GM23338 (cell line): ENCODE measurements around the gene SAC3D1. TPM values are rescaled to one million over a fixed set of nuclear protein-coding genes. Genes with fewer than 3 reads are reported as not detected.

Experiments
- ATAC-seq: fragments of 200-7000 bp; cut with Tn5 transposase; 3 replicates; pipeline ENCODE4 v1.9.1; 2020
- DNase-seq: peaks from one replicate; pipeline ENCODE4 v3.0.0-alpha.2; 2015; ENCODE audit warnings: low spot score
- H2AFZ ChIP-seq: fragments of 200-600 bp; sonication (generic); 2 replicates; pipeline ENCODE4 v1.8.0; 2016; ENCODE audit warnings: antibody characterized with exemption, mild to moderate bottlenecking, moderate library complexity
- H3F3A ChIP-seq: fragments of 200-600 bp; sonication (generic); replicated peaks from 2 replicates; pipeline ENCODE4 v1.8.0; 2017; ENCODE audit warnings: antibody characterized with exemption, mixed run types, low read depth
- H3K27ac ChIP-seq: fragments of 200-600 bp; sonication (generic); 2 replicates; pipeline ENCODE4 v1.6.1; 2016; ENCODE audit warnings: low read depth
- H3K27me3 ChIP-seq: fragments of 200-600 bp; sonication (generic); 2 replicates; pipeline ENCODE4 v1.8.0; 2016; ENCODE audit warnings: mild to moderate bottlenecking, mixed run types, moderate library complexity; ENCODE audit not compliant: insufficient read depth
- H3K36me3 ChIP-seq: fragments of 200-600 bp; sonication (generic); 2 replicates; pipeline ENCODE4 v1.8.0; 2016; ENCODE audit warnings: mild to moderate bottlenecking; ENCODE audit not compliant: insufficient read depth
- H3K4me1 ChIP-seq: fragments of 200-600 bp; sonication (generic); 2 replicates; pipeline ENCODE4 v1.8.0; 2016; ENCODE audit warnings: mild to moderate bottlenecking, moderate library complexity; ENCODE audit not compliant: insufficient read depth
- H3K4me2 ChIP-seq: fragments of 200-600 bp; sonication (generic); 2 replicates; pipeline ENCODE4 v1.7.1; 2017; ENCODE audit warnings: mixed run types
- H3K4me3 ChIP-seq: fragments of 200-600 bp; sonication (generic); 2 replicates; pipeline ENCODE4 v1.6.1; 2016; ENCODE audit warnings: mixed run types
- H3K79me2 ChIP-seq: fragments of 200-600 bp; sonication (generic); replicated peaks from 2 replicates; pipeline ENCODE4 v1.8.0; 2017; ENCODE audit warnings: mild to moderate bottlenecking; ENCODE audit not compliant: insufficient read depth
- H3K9me2 ChIP-seq: fragments of 200-600 bp; sonication (generic); 2 replicates; pipeline ENCODE4 v1.8.0; 2017; ENCODE audit not compliant: insufficient read depth
- H4K20me1 ChIP-seq: fragments of 200-600 bp; sonication (generic); replicated peaks from 2 replicates; pipeline ENCODE4 v1.8.0; 2017; ENCODE audit warnings: mild to moderate bottlenecking; ENCODE audit not compliant: insufficient read depth
- H3K27ac Mint-ChIP-seq: 2 replicates; pipeline ENCODE4 v1.8.0; 2020; ENCODE audit warnings: inconsistent platforms, mild to moderate bottlenecking, moderate library complexity, mixed read lengths
- H3K27me3 Mint-ChIP-seq: 3 replicates; pipeline ENCODE4 v1.8.0; 2022; ENCODE audit warnings: low read depth, mild to moderate bottlenecking, moderate library complexity, mixed read lengths, inconsistent platforms; ENCODE audit not compliant: insufficient read depth, poor library complexity
- H3K36me3 Mint-ChIP-seq: 3 replicates; pipeline ENCODE4 v1.8.0; 2021; ENCODE audit warnings: low read depth, mild to moderate bottlenecking, inconsistent platforms, moderate library complexity, mixed read lengths
- H3K4me1 Mint-ChIP-seq: 3 replicates; pipeline ENCODE4 v1.8.0; 2020; ENCODE audit warnings: mild to moderate bottlenecking, inconsistent platforms, mixed read lengths
- H3K4me3 Mint-ChIP-seq: 3 replicates; pipeline ENCODE4 v1.8.0; 2021; ENCODE audit warnings: moderate library complexity, mild to moderate bottlenecking, inconsistent platforms, mixed read lengths
- H3K9me3 Mint-ChIP-seq: 3 replicates; pipeline ENCODE4 v1.8.0; 2020; ENCODE audit warnings: moderate library complexity, mild to moderate bottlenecking, inconsistent platforms, mixed read lengths
- CREB1 ChIP-seq: fragments of 250-450 bp; sonication (Bioruptor Pico); IDR thresholded peaks from 2 replicates; pipeline ENCODE4 v1.5.0; 2020; ENCODE audit warnings: low read depth, mild to moderate bottlenecking, moderate library complexity
- CTCF ChIP-seq, 2 experiments: fragments of 200-600 bp in 1 of 2; sonication (generic) in 1 of 2; conservative IDR thresholded peaks; 2 replicates each; pipeline versions ENCODE4 v1.5.1 to v1.6.1; 2016 to 2017; ENCODE audit warnings: antibody characterized with exemption in 2 of 2, low read depth in 2 of 2, mild to moderate bottlenecking in 2 of 2, moderate library complexity in 1 of 2
- ETS1 ChIP-seq: IDR thresholded peaks from 2 replicates; pipeline ENCODE4 v1.6.1; 2016; ENCODE audit warnings: antibody characterized with exemption
- EZH2 ChIP-seq: fragments of 200-600 bp; sonication (generic); IDR thresholded peaks from one replicate; pipeline ENCODE4 v1.8.0; 2017; ENCODE audit warnings: antibody characterized with exemption, mild to moderate bottlenecking, low read depth; ENCODE audit not compliant: unreplicated experiment
- EZH2phosphoT487 ChIP-seq: fragments of 200-600 bp; sonication (generic); IDR thresholded peaks from one replicate; pipeline ENCODE4 v1.8.1; 2018; ENCODE audit warnings: antibody characterized with exemption; ENCODE audit not compliant: unreplicated experiment
- JUNB ChIP-seq: IDR thresholded peaks from one replicate; pipeline ENCODE4 v1.6.1; 2016; ENCODE audit warnings: antibody characterized with exemption; ENCODE audit not compliant: unreplicated experiment
- NANOG ChIP-seq: IDR thresholded peaks from 2 replicates; pipeline ENCODE4 v1.6.1; 2016; ENCODE audit warnings: antibody characterized with exemption, borderline replicate concordance
- POLR2AphosphoS5 ChIP-seq: IDR thresholded peaks from 2 replicates; pipeline ENCODE4 v1.6.1; 2016; ENCODE audit warnings: antibody characterized with exemption, low read depth
- STAT1 ChIP-seq: IDR thresholded peaks from one replicate; pipeline ENCODE4 v1.6.1; 2016; ENCODE audit warnings: antibody characterized with exemption; ENCODE audit not compliant: unreplicated experiment
- ZNF114 ChIP-seq: fragments of 250-450 bp; sonication (Bioruptor Pico); IDR thresholded peaks from 2 replicates; pipeline ENCODE4 v1.5.0; 2020; ENCODE audit warnings: mild to moderate bottlenecking, moderate library complexity
- polyA plus RNA-seq: library from polyadenylated mRNA; unstranded; fragments of >200 nt; fragmentation: Nextera tagmentation; extraction: Ambion mirVana; gene quantifications from 2 replicates; pipeline ENCODE4 v1.2.1, GENCODE V29; 2016
- total RNA-seq: library from RNA; depleted of rRNA; stranded (reverse); fragments of >200 nt; shearing (Covaris generic); gene quantifications from 2 replicates; pipeline ENCODE4 v1.2.3, GENCODE V29; 2014
- TF ChIP-seq, protein P1 (sequence below): IDR thresholded peaks from one replicate; pipeline ENCODE4 v1.6.1; 2018; ENCODE audit warnings: antibody characterized with exemption; ENCODE audit not compliant: unreplicated experiment
- TF ChIP-seq, protein P2 (sequence below): fragments of 250-450 bp; sonication (Bioruptor Pico); IDR thresholded peaks from 2 replicates; pipeline ENCODE4 v1.5.0; 2020; ENCODE audit warnings: mild to moderate bottlenecking, moderate library complexity

The SAC3D1 gene
- total and polyA plus RNA-seq, 2 experiments from 2014 or later: 21.6 to 30.3 TPM

GRCh38 chr11:65021509-65021908 lies 19.5 kb upstream of the SAC3D1 start:
- Histone ChIP-seq H4K20me1 (0 out of 2 replicates have a peak, but pooled peaks cover 1% of the 10 kb centered on the region), H3K27ac (no peak overlapping the region), H3K4me3 (no peak overlapping the region), H3K9me2 (no peaks in the 10 kb centered on the region), H3K4me1 (no peaks in the 10 kb centered on the region), H3K36me3 (no peaks in the 10 kb centered on the region), H3K4me2 (no peak overlapping the region), H3K27me3 (no peaks in the 10 kb centered on the region), H3K79me2 (no peaks in the 10 kb centered on the region), H3F3A (no peaks in the 10 kb centered on the region), H2AFZ (no peak overlapping the region)
- TF ChIP-seq ETS1 (no peak), ZNF114 (CRISPR knock-in tag) (no peak), NANOG (no peak), EZH2 (no peak), POLR2AphosphoS5 (no peak), EZH2phosphoT487 (no peak), CTCF (conservative IDR thresholded peaks at IDR 0.05; ENCODE audit: low read depth in 2 of 2) (no peak), JUNB (no peak), STAT1 (no peak), CREB1 (CRISPR knock-in tag) (no peak)
- TF ChIP-seq, protein P1, sequence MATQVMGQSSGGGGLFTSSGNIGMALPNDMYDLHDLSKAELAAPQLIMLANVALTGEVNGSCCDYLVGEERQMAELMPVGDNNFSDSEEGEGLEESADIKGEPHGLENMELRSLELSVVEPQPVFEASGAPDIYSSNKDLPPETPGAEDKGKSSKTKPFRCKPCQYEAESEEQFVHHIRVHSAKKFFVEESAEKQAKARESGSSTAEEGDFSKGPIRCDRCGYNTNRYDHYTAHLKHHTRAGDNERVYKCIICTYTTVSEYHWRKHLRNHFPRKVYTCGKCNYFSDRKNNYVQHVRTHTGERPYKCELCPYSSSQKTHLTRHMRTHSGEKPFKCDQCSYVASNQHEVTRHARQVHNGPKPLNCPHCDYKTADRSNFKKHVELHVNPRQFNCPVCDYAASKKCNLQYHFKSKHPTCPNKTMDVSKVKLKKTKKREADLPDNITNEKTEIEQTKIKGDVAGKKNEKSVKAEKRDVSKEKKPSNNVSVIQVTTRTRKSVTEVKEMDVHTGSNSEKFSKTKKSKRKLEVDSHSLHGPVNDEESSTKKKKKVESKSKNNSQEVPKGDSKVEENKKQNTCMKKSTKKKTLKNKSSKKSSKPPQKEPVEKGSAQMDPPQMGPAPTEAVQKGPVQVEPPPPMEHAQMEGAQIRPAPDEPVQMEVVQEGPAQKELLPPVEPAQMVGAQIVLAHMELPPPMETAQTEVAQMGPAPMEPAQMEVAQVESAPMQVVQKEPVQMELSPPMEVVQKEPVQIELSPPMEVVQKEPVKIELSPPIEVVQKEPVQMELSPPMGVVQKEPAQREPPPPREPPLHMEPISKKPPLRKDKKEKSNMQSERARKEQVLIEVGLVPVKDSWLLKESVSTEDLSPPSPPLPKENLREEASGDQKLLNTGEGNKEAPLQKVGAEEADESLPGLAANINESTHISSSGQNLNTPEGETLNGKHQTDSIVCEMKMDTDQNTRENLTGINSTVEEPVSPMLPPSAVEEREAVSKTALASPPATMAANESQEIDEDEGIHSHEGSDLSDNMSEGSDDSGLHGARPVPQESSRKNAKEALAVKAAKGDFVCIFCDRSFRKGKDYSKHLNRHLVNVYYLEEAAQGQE: no peak
- TF ChIP-seq, protein P2, sequence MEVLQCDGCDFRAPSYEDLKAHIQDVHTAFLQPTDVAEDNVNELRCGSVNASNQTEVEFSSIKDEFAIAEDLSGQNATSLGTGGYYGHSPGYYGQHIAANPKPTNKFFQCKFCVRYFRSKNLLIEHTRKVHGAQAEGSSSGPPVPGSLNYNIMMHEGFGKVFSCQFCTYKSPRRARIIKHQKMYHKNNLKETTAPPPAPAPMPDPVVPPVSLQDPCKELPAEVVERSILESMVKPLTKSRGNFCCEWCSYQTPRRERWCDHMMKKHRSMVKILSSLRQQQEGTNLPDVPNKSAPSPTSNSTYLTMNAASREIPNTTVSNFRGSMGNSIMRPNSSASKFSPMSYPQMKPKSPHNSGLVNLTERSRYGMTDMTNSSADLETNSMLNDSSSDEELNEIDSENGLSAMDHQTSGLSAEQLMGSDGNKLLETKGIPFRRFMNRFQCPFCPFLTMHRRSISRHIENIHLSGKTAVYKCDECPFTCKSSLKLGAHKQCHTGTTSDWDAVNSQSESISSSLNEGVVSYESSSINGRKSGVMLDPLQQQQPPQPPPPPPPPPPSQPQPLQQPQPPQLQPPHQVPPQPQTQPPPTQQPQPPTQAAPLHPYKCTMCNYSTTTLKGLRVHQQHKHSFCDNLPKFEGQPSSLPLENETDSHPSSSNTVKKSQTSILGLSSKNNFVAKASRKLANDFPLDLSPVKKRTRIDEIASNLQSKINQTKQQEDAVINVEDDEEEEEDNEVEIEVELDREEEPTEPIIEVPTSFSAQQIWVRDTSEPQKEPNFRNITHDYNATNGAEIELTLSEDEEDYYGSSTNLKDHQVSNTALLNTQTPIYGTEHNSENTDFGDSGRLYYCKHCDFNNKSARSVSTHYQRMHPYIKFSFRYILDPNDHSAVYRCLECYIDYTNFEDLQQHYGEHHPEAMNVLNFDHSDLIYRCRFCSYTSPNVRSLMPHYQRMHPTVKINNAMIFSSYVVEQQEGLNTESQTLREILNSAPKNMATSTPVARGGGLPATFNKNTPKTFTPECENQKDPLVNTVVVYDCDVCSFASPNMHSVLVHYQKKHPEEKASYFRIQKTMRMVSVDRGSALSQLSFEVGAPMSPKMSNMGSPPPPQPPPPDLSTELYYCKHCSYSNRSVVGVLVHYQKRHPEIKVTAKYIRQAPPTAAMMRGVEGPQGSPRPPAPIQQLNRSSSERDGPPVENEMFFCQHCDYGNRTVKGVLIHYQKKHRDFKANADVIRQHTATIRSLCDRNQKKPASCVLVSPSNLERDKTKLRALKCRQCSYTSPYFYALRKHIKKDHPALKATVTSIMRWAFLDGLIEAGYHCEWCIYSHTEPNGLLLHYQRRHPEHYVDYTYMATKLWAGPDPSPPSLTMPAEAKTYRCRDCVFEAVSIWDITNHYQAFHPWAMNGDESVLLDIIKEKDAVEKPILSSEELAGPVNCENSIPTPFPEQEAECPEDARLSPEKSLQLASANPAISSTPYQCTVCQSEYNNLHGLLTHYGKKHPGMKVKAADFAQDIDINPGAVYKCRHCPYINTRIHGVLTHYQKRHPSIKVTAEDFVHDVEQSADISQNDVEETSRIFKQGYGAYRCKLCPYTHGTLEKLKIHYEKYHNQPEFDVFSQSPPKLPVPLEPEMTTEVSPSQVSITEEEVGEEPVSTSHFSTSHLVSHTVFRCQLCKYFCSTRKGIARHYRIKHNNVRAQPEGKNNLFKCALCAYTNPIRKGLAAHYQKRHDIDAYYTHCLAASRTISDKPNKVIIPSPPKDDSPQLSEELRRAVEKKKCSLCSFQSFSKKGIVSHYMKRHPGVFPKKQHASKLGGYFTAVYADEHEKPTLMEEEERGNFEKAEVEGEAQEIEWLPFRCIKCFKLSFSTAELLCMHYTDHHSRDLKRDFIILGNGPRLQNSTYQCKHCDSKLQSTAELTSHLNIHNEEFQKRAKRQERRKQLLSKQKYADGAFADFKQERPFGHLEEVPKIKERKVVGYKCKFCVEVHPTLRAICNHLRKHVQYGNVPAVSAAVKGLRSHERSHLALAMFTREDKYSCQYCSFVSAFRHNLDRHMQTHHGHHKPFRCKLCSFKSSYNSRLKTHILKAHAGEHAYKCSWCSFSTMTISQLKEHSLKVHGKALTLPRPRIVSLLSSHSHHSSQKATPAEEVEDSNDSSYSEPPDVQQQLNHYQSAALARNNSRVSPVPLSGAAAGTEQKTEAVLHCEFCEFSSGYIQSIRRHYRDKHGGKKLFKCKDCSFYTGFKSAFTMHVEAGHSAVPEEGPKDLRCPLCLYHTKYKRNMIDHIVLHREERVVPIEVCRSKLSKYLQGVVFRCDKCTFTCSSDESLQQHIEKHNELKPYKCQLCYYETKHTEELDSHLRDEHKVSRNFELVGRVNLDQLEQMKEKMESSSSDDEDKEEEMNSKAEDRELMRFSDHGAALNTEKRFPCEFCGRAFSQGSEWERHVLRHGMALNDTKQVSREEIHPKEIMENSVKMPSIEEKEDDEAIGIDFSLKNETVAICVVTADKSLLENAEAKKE (CRISPR knock-in tag): no peak
- no peaks in the 10 kb centered on the region; the same call in 2 of the 3 replicates for H3K9me3 Mint-ChIP-seq
- peaks cover 2% of the 10 kb centered on the region; the same call in 1 of the 3 replicates for H3K4me1 Mint-ChIP-seq
- no peak overlapping the region for H3K4me3 Mint-ChIP-seq
- H3K36me3 Mint-ChIP-seq: peaks cover 38% of the 10 kb centered on the region
- DNase-seq (no peak), ATAC-seq (no peak)
- peaks cover 8% of the 10 kb centered on the region for H3K27me3 Mint-ChIP-seq
- no peak overlapping the region for H3K27ac Mint-ChIP-seq
